ENCODE measurements around the gene FANCC.

The FANCC gene

DNA sequence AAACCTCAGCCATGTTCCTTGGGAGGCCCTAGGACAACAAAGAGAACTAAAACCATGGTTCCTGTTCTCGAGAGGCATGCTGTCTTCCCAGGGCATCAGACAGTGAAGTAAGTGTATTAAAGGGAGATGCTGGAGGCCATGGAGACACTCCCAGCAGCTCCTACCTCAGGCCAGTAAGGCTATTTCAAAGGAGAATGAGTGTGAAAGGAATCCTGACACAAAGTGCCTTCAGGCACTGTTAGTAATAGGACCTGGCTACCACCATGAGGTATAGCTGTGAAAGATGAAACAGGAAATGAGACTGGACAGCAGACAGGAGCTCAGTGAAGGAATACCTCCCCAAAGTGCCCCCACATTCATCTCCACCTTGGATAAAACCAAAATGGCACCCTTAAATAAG, 71.0 kb downstream of the FANCC start:
- H3K4me1 ChIP-seq (ENCODE audit: control insufficient read depth in 2 of 2, insufficient read depth in 2 of 2, low read length in 2 of 2), result no peaks in the 10 kb centered on the region
- no peaks in the 10 kb centered on the region for H3K9me3 ChIP-seq (ENCODE audit: control insufficient read depth in 2 of 2, low read length in 2 of 2)
- no peak overlapping the region for H3K27ac ChIP-seq (ENCODE audit: low read depth in 2 of 2, low read length in 2 of 2)
- H3K36me3 ChIP-seq (ENCODE audit: control insufficient read depth in 2 of 2, insufficient read depth in 2 of 2, low read length in 2 of 2), result peaks cover 3 to 5% of the 10 kb centered on the region in 2 donors
- H3K9ac ChIP-seq (ENCODE audit: low read depth in 1 of 2, low read length in 2 of 2), result no peak overlapping the region
- H3K4me3 ChIP-seq (ENCODE audit: low read length in 2 of 2), result no peak overlapping the region
- H3K27me3 ChIP-seq (ENCODE audit: control insufficient read depth in 2 of 2, insufficient read depth in 2 of 2, low read length in 2 of 2), result no peaks in the 10 kb centered on the region

DNA sequence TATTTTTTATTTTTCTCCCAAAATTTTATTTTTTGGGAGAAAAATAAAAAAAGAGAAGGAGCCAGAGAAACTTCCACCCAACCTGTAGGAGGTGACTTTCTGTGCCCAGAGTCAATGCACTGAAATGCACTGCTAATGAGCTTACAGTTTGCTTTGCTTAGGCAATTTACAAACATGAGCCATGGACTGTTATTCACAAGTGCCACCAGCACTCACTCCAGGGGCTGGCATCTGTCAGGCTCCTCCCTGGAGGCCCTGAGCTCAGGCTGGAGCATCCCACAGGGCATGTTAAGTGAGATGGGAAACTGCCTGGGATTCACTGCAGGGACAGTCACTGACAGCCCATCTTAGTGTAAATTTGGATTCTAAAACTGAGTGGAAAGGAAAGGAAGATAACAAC, 74.9 kb downstream of the FANCC start:
- H3K36me3 ChIP-seq (ENCODE audit: control insufficient read depth in 2 of 2, insufficient read depth in 2 of 2, low read length in 2 of 2), result peaks cover 9 to 11% of the 10 kb centered on the region in 2 donors
- no peaks in the 10 kb centered on the region for H3K9me3 ChIP-seq (ENCODE audit: control insufficient read depth in 2 of 2, low read length in 2 of 2)
- H3K9ac ChIP-seq (ENCODE audit: low read depth in 1 of 2, low read length in 2 of 2), result no peak overlapping the region
- no peak overlapping the region for H3K27ac ChIP-seq (ENCODE audit: low read depth in 2 of 2, low read length in 2 of 2)
- no peaks in the 10 kb centered on the region for H3K4me1 ChIP-seq (ENCODE audit: control insufficient read depth in 2 of 2, insufficient read depth in 2 of 2, low read length in 2 of 2)
- no peak overlapping the region for H3K4me3 ChIP-seq (ENCODE audit: low read length in 2 of 2)
- no peaks in the 10 kb centered on the region for H3K27me3 ChIP-seq (ENCODE audit: control insufficient read depth in 2 of 2, insufficient read depth in 2 of 2, low read length in 2 of 2)

DNA sequence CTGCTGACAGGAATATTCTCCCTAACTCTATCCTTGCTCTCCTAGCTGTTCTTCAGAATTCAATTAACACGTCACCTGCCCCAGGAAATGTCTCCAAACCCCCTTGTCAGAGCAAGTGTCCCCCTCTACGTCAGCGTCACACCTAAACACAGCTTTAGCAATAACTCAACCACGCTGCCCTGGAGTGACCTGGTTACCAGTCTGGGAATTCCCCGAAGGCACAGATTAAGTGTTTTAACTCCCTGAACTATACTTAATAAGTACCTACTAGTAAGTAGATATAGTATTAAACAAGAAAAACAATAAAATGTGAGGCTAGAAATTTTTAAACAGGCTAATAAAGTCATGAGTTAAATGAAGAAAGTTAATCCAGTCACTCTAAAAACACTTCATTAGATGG, 78.4 kb downstream of the FANCC start:
- no peak overlapping the region for H3K9ac ChIP-seq (ENCODE audit: low read depth in 1 of 2, low read length in 2 of 2)
- peaks cover 4 to 8% of the 10 kb centered on the region in 2 donors for H3K36me3 ChIP-seq (ENCODE audit: control insufficient read depth in 2 of 2, insufficient read depth in 2 of 2, low read length in 2 of 2)
- no peaks in the 10 kb centered on the region for H3K4me1 ChIP-seq (ENCODE audit: control insufficient read depth in 2 of 2, insufficient read depth in 2 of 2, low read length in 2 of 2)
- H3K9me3 ChIP-seq (ENCODE audit: control insufficient read depth in 2 of 2, low read length in 2 of 2), result no peaks in the 10 kb centered on the region
- no peak overlapping the region for H3K4me3 ChIP-seq (ENCODE audit: low read length in 2 of 2)
- H3K27me3 ChIP-seq (ENCODE audit: control insufficient read depth in 2 of 2, insufficient read depth in 2 of 2, low read length in 2 of 2), result no peaks in the 10 kb centered on the region
- H3K27ac ChIP-seq (ENCODE audit: low read depth in 2 of 2, low read length in 2 of 2), result no peak overlapping the region

DNA sequence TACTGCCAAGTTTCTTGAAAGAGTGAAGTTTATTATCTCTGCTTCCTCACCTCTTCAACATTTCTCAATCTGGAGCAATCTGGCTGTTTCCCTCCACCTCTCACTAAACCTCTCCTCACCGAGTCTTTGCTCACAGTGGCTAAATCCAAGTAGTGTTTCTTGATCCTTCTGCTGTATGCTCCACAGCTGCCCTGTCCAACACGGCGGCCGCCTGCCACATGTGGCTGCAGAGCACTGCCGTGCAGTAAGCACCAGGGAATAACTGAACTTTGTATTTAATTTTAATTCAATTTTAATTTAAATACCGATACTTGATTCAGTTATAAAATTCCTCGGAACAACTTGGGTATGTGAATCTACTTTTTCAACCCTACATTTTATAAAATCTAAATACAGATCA, 80.2 kb downstream of the FANCC start:
- Histone ChIP-seq H3K27me3 (ENCODE audit: control insufficient read depth in 2 of 2, insufficient read depth in 2 of 2, low read length in 2 of 2) (no peaks in the 10 kb centered on the region), H3K4me1 (ENCODE audit: control insufficient read depth in 2 of 2, insufficient read depth in 2 of 2, low read length in 2 of 2) (no peaks in the 10 kb centered on the region), H3K27ac (ENCODE audit: low read depth in 2 of 2, low read length in 2 of 2) (no peak overlapping the region), H3K36me3 (ENCODE audit: control insufficient read depth in 2 of 2, insufficient read depth in 2 of 2, low read length in 2 of 2) (peaks cover 4 to 8% of the 10 kb centered on the region in 2 donors), H3K4me3 (ENCODE audit: low read length in 2 of 2) (no peak overlapping the region), H3K9ac (ENCODE audit: low read depth in 1 of 2, low read length in 2 of 2) (no peak overlapping the region), H3K9me3 (ENCODE audit: control insufficient read depth in 2 of 2, low read length in 2 of 2) (no peaks in the 10 kb centered on the region)

DNA sequence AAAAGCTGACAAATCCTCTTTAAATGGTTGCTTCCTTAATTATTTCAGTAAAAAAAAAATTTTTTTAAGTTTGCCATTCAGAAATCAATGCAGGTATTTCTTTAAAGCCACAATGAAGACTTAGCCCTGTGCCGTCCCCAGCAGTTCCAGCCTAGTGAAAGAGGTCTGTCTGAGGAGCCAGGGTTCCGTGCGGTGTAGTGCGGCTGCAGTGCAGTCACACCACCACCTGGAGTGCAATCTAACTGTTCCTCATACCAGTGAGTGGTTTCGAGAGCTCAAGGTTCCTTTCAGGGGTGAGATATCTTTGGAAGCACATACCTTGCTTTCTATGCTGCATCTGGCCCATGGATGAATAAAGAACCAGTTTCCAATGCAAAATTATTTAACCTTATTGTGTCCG, 87.5 kb downstream of the FANCC start:
- Histone ChIP-seq H3K4me1 (ENCODE audit: control insufficient read depth in 2 of 2, insufficient read depth in 2 of 2, low read length in 2 of 2) (no peaks in the 10 kb centered on the region), H3K9ac (ENCODE audit: low read depth in 1 of 2, low read length in 2 of 2) (no peak overlapping the region), H3K36me3 (ENCODE audit: control insufficient read depth in 2 of 2, insufficient read depth in 2 of 2, low read length in 2 of 2) (no peaks in the 10 kb centered on the region), H3K4me3 (ENCODE audit: low read length in 2 of 2) (no peak overlapping the region), H3K27ac (ENCODE audit: low read depth in 2 of 2, low read length in 2 of 2) (no peak overlapping the region), H3K27me3 (ENCODE audit: control insufficient read depth in 2 of 2, insufficient read depth in 2 of 2, low read length in 2 of 2) (no peaks in the 10 kb centered on the region), H3K9me3 (ENCODE audit: control insufficient read depth in 2 of 2, low read length in 2 of 2) (no peaks in the 10 kb centered on the region)

DNA sequence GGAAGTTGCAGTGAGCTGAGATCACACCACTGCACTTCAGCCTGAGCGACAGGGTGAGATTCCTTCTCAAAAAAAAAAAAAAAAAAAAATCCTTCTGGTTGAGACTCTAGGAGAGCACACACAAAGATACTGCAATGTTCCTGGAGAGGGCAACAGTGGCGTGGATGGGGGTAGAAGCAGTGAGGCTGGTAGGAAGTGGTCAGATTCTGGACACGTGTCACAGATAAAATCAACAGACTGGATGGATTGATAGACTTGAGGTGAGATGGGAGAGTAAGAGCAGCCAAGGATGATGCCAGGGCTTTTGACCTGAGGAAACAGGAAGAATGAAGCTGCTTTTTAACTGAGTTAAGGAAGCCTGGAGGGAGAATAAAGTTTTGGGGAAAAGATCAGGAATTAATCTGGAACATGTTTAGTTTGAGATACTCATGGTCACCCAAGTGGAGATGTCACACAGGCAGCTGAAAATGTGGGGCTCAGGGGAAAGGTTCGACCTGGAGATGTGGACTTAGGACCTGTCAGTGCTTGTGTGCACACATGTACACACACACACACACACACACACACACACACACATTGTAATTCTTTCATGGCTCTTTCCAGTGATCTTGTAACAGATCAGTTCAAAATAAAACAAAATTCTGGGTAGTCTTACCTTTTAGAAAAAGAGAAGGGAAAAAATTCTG, 88.1 kb downstream of the FANCC start:
- no peaks in the 10 kb centered on the region for H3K9me3 ChIP-seq (ENCODE audit: control insufficient read depth in 2 of 2, low read length in 2 of 2)
- no peaks in the 10 kb centered on the region for H3K4me1 ChIP-seq (ENCODE audit: control insufficient read depth in 2 of 2, insufficient read depth in 2 of 2, low read length in 2 of 2)
- no peaks in the 10 kb centered on the region for H3K36me3 ChIP-seq (ENCODE audit: control insufficient read depth in 2 of 2, insufficient read depth in 2 of 2, low read length in 2 of 2)
- no peak overlapping the region for H3K4me3 ChIP-seq (ENCODE audit: low read length in 2 of 2)
- no peak overlapping the region for H3K27ac ChIP-seq (ENCODE audit: low read depth in 2 of 2, low read length in 2 of 2)
- H3K27me3 ChIP-seq (ENCODE audit: control insufficient read depth in 2 of 2, insufficient read depth in 2 of 2, low read length in 2 of 2), result no peaks in the 10 kb centered on the region
- H3K9ac ChIP-seq (ENCODE audit: low read depth in 1 of 2, low read length in 2 of 2), result no peak overlapping the region

DNA sequence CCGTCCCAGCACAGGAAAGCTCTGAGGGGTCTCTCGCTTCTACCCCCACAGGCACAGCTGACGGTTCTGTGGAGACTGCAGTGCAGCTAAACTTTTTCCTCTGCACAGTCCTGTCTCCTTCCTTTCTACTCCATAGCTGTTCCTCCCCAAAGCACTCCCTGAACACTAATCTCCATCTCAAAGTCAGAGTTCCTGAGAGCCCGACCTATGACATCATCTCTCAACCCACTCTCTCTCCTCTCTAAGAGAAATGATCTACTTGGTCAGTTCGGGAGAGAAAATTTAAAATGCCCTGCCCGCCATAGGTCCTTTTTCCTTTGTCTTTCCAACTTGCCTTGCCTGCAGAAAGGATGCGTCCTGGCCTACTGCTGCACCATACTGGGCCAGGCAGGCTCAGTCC, 90.6 kb downstream of the FANCC start:
- Histone ChIP-seq H3K27ac (ENCODE audit: low read depth in 2 of 2, low read length in 2 of 2) (no peak overlapping the region), H3K4me3 (ENCODE audit: low read length in 2 of 2) (no peak overlapping the region), H3K36me3 (ENCODE audit: control insufficient read depth in 2 of 2, insufficient read depth in 2 of 2, low read length in 2 of 2) (no peaks in the 10 kb centered on the region), H3K9me3 (ENCODE audit: control insufficient read depth in 2 of 2, low read length in 2 of 2) (no peaks in the 10 kb centered on the region), H3K9ac (ENCODE audit: low read depth in 1 of 2, low read length in 2 of 2) (no peak overlapping the region), H3K27me3 (ENCODE audit: control insufficient read depth in 2 of 2, insufficient read depth in 2 of 2, low read length in 2 of 2) (no peaks in the 10 kb centered on the region), H3K4me1 (ENCODE audit: control insufficient read depth in 2 of 2, insufficient read depth in 2 of 2, low read length in 2 of 2) (no peaks in the 10 kb centered on the region)

DNA sequence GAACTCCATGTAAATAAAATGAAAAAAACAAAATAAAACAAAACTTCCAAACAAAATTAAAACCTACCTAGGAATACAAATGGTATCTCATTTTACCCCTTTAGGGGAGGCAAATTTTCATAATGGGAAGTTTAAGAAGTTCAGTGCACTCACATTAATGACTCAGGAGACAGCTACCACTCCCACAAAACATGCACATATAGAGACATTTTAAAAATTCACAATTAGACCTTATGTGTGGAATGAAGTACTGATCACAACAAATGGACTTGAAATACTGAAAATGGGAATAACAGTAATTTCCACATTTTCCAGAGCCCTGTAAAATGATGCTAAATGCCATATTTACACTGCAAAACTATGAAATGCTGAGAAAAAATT, 91.8 kb downstream of the FANCC start:
- H3K27ac ChIP-seq (ENCODE audit: low read depth in 2 of 2, low read length in 2 of 2), result no peak overlapping the region
- H3K27me3 ChIP-seq (ENCODE audit: control insufficient read depth in 2 of 2, insufficient read depth in 2 of 2, low read length in 2 of 2), result no peaks in the 10 kb centered on the region
- no peaks in the 10 kb centered on the region for H3K36me3 ChIP-seq (ENCODE audit: control insufficient read depth in 2 of 2, insufficient read depth in 2 of 2, low read length in 2 of 2)
- H3K4me1 ChIP-seq (ENCODE audit: control insufficient read depth in 2 of 2, insufficient read depth in 2 of 2, low read length in 2 of 2), result no peaks in the 10 kb centered on the region
- H3K9me3 ChIP-seq (ENCODE audit: control insufficient read depth in 2 of 2, low read length in 2 of 2), result no peaks in the 10 kb centered on the region
- no peak overlapping the region for H3K9ac ChIP-seq (ENCODE audit: low read depth in 1 of 2, low read length in 2 of 2)
- H3K4me3 ChIP-seq (ENCODE audit: low read length in 2 of 2), result no peak overlapping the region

DNA sequence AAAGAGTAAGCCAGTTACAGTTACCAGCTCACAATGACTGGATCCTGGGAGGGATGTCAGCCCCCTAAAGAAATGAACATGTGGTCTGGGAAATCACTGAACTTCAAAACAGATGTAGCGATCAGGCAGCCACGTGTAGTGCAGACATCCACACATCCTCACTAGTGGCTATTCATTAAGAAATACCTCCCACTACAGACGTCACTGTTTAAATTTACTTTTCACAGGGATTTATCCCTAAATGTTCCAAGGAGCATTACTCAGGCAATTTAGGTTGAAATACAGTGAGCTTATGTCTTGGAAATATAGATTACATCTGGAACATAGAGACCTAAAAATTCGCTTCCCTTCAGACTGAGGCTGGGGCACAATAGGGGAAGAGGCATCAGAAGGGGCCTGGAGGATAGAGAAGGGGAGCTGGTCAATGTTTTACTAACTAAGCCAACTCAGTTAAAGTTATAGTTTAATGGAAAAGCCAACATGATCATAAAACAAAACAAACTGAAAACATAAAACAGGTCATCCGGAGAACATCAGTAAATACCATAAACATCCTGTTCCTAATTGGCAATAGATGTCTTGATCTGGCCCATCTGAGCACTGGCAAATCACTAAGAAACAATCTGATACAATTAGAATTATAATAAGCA, 92.3 kb downstream of the FANCC start:
- Histone ChIP-seq H3K9ac (ENCODE audit: low read depth in 1 of 2, low read length in 2 of 2) (no peak overlapping the region), H3K4me3 (ENCODE audit: low read length in 2 of 2) (no peak overlapping the region), H3K27me3 (ENCODE audit: control insufficient read depth in 2 of 2, insufficient read depth in 2 of 2, low read length in 2 of 2) (no peaks in the 10 kb centered on the region), H3K4me1 (ENCODE audit: control insufficient read depth in 2 of 2, insufficient read depth in 2 of 2, low read length in 2 of 2) (no peaks in the 10 kb centered on the region), H3K36me3 (ENCODE audit: control insufficient read depth in 2 of 2, insufficient read depth in 2 of 2, low read length in 2 of 2) (no peaks in the 10 kb centered on the region), H3K27ac (ENCODE audit: low read depth in 2 of 2, low read length in 2 of 2) (no peak overlapping the region), H3K9me3 (ENCODE audit: control insufficient read depth in 2 of 2, low read length in 2 of 2) (no peaks in the 10 kb centered on the region)

DNA sequence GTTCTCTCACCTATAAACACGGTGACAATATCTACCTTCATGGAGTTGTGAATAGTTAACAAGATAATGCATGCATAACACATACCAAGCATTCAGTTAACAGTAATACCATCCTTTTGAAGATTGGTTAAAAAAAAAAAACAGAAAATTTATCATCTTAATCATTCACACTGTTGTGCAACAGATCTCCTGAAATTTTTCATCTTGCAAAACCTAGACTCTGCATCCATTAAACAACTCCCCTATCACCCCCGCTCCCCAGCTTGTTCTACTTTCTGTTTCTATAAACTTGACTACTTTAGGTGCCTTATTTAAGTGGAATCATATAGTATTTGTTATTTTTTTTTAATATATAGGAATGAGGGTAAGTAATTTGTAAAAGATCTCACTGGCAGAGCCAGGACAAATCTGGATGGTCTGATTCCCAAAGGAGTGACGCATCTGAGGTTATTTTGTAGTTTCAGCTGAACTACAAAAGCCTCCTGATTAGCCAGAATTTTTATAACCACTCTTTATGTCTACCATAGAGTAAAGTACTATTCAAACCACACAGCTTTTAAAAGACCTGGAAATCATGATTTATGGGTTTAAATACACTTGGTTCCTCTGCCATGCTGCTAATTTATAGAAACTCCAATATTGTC, 93.0 kb downstream of the FANCC start:
- no peaks in the 10 kb centered on the region for H3K4me1 ChIP-seq (ENCODE audit: control insufficient read depth in 2 of 2, insufficient read depth in 2 of 2, low read length in 2 of 2)
- H3K9me3 ChIP-seq (ENCODE audit: control insufficient read depth in 2 of 2, low read length in 2 of 2), result no peaks in the 10 kb centered on the region

More for the DNA sequence above, 93.0 kb downstream of the FANCC start:
- H3K36me3 ChIP-seq (ENCODE audit: control insufficient read depth in 2 of 2, insufficient read depth in 2 of 2, low read length in 2 of 2), result no peaks in the 10 kb centered on the region
- H3K27me3 ChIP-seq (ENCODE audit: control insufficient read depth in 2 of 2, insufficient read depth in 2 of 2, low read length in 2 of 2), result no peaks in the 10 kb centered on the region
- no peak overlapping the region for H3K9ac ChIP-seq (ENCODE audit: low read depth in 1 of 2, low read length in 2 of 2)
- H3K4me3 ChIP-seq (ENCODE audit: low read length in 2 of 2), result no peak overlapping the region
- no peak overlapping the region for H3K27ac ChIP-seq (ENCODE audit: low read depth in 2 of 2, low read length in 2 of 2)

Data from mucosa of rectum (tissue), 2 donors.